Cerebellar cortex (tissue), 1 donor: ENCODE data around the gene HNRNPR.
"Not testable (repeated sequence)": the region's sequence is repeated elsewhere in the genome, so short reads cannot be mapped to it uniquely, and the experiment has no call there.

ENCODE experiments used
- DNase-seq: peaks from one replicate; pipeline ENCODE4 v3.0.0-alpha.2; 2015; ENCODE audit warnings: low spot score

The HNRNPR gene

DNA sequence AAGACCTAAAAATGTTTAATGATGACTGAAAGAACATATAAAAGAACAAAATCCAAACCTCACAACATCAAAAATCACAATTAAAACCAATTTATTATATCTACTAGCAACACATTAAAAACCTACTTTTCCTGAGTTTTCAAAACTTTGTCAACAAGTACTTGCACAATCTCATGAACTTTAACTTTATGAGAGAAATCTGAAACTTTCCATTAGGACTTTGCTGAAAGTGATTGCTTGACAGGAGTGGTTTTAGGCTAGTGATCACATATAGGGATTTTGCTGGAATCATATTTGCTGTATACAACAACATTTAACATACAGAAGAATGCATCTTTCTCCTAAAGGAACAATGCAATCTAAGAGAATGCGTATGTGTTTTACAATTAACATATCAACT, 13.2 kb downstream of the HNRNPR start:
- no peak for DNase-seq

DNA sequence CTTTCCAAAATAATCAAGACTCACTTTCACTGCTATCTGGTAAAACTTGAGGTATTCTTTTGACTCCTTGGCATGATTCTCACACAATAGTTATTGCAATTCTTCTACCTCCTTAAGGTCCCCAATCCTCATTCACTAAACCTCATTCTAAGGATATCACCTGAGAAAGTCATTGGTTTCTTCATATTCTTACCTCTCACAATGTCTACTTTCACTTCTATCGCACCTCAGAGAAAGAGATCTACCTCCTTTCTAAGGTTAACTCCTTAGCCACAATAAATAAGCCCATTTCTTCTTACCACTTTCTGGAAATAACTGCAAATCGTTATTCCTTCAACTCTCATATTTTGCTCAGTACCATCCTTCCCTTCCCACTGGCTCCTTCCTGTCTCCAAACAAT, 18.7 kb downstream of the HNRNPR start:
- no peak for DNase-seq

DNA sequence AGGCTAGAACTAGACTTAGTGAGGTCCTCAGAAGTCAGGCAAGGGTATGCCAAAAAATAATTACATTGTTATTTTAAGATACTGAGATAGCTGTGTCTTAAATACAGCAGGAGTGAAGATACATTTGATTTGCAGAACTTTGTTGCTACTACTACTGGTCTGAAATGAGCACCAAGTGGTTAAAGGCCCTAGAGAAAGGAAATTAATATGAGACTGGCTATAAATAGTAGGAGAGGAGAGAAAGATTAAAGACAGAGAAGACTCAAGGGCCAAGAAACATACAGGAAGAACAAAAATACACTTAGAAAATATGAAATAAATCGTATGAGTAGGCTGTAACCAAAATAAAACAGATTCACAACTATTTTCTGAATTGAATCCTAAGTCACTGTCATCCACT, 21.3 kb downstream of the HNRNPR start:
- DNase-seq: no peak

DNA sequence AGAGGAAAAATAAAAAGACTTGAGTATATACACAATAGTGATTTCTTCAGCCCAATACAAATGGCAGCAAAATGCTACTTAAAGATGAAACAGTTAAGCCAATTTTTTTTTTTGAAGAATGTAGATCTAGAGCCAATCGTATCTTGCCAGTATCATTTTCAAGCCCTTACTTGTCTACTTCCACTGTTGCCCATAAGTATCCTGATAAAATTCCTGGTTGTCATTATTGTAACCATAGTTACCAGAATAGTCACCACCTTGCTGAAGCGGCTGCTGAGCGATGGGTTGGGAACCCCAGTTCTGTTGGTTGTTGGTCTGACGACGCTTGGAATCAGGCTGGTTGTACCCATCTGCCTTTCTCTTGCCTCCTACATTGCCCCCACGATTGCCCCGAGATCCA, 33.8 kb downstream of the HNRNPR start:
- not testable (repeated sequence) for DNase-seq

DNA sequence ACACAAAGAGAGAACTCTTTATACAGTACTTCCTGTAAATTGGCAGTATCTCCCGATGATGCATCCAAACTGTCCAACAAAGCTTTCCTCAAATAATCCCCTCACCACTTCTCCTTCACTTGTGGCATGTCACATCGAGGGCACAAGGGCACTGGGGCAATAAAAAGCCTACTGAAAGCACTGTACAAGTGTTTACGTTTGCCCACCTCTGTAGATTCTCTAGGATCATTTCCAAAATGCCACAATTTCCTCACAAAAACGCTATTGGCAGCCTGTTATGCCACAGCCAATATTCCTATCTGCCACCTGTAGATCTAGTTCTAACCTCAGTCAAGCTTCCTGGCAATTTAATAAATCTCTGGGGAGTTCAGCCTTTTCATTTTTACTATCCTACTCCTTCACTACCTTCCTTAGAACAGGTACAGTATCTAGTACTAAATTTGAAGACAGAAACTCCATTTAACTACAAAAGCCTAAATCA, 39.9 kb downstream of the HNRNPR start:
- DNase-seq: no peak

DNA sequence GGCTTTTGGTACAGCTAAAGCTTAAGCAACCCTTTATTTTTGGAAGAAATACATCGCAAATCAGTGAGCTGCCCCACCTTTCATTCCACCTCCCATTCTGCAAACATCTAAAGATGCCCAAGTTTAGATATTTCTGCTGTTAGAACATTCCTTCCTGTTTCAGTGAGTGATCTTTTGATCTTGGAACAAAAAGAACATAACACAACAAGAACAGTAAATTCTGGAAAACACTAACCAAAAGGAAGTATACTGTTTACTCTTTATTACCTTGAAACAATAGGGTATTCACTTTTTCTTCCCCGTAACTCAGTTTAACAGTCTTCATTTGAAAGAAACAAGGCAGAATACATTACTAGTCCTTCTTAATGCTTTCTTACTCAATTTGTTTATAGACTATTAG, 40.6 kb downstream of the HNRNPR start:
- no peak for DNase-seq

DNA sequence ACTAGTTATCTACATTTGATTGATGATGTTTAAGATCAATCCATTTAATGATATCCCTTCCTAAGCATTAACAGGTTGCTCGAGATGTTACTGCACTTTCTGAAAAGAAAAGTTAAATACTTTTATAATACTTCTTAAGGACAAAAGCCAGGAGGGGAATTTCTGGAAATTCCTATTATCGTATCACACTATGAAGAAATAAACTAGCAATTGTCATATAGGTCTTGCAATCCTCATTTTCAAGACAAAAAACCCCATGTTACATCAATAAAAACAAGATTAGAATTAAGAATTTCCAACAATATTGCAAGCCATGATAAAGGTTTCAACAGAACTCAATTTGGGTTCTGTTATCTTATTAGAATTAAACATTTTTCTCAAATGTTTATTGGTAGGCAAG, 47.2 kb downstream of the HNRNPR start:
- DNase-seq: no peak

DNA sequence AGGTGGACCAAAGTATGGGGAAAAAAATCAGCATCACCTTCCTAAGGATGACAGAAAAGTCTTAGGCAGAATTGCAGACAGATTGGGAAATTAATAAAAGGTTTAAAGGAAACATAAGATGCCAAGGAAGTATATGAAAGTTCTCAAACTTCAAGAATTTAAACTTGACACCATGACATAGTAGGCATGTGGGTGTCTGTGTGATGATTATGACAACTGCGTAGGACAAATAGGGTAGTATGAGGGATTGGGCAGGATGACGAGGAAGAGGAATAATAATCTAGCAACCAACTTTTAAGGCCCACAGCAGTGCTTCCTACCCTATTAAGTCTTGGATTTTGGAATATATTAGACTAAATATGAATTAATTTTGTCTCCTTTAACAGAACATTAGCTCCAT, 52.4 kb downstream of the HNRNPR start:
- no peak for DNase-seq

DNA sequence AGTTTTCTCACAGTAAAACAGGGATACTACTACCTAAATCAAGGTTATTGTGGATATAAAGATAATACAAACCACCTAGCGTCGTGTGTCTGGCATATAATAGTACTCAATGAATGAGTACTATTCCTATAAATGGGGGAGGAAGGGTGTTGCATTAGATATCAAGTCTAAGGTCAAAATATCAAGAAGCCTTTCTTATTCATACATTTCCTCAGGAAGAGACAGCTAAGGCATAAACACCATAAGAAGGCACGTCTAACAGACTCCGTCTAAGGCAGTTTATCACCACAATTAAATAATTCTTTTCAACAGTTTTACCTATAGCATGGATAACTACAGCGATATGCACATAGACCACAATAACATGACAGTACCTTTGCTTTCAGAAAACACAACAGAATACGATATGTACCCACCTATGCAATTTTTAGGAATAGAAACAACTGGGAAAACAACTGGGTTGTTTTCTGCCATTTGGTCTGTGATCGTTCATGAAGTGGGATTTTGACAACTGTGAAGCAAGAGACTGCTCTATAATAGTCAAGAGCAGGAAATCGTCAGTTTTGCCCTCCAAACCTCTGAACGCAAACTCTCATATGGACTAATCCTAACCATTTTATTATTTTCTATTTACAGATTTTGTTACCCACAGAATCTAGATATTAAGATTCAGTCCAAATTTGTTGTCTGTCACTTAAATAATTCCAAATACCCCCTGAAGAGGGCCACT, 53.1 kb downstream of the HNRNPR start:
- DNase-seq: no peak

DNA sequence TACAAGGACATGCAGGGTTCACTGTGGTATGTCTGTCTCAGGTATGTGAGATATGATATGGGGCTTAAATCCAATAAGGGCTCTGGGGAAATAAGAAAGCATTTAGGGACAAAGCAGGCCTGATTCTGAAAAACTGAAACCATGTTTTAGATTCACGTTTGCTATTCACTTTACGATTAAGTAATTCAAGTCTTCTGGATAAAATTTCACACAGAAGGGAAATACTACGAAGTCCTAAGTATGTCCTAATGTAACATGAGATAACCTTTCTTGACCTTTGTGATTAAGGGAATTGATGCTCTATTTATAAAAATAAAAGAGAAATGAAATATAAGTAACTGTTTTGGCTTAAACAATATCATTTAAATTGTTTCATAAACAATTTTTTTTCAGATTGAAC, 55.4 kb downstream of the HNRNPR start:
- no peak for DNase-seq

DNA sequence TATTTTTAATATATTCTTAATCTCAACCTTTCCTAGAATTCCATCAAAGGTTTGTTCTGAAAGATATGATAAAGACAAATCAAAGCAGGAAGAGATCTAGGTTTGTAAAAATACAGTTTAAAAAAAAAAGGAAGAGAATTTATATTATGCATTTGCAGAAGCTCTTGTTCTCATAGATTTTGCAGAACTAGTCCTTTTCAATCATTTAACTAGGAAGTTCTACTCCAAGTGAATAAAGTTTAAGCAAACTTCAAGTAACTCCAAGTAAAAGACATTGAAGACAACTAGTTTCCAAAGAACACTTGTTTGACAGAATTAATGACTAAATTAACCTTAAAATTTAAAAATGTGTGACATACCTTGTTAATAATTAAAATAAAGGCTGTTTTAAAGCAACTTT, 55.9 kb downstream of the HNRNPR start:
- no peak for DNase-seq

DNA sequence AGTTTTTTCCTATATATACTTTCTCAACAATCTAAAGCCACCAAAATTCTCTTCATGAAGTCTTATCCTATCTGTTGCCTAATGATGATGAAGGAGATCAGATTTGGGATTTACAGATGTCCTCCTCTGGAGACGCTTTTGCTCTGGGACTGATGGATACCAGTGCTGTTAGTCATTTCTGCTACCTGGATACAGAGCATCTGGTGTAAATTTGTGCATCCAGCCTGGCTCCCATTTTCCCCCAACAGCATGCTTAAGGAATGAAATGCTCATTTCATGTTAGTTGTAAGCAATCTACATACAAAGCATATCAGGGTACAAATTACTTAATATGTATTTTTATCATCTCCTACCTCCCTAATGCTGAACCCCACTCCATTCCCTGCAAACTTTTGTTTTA, 57.7 kb downstream of the HNRNPR start:
- DNase-seq: no peak

DNA sequence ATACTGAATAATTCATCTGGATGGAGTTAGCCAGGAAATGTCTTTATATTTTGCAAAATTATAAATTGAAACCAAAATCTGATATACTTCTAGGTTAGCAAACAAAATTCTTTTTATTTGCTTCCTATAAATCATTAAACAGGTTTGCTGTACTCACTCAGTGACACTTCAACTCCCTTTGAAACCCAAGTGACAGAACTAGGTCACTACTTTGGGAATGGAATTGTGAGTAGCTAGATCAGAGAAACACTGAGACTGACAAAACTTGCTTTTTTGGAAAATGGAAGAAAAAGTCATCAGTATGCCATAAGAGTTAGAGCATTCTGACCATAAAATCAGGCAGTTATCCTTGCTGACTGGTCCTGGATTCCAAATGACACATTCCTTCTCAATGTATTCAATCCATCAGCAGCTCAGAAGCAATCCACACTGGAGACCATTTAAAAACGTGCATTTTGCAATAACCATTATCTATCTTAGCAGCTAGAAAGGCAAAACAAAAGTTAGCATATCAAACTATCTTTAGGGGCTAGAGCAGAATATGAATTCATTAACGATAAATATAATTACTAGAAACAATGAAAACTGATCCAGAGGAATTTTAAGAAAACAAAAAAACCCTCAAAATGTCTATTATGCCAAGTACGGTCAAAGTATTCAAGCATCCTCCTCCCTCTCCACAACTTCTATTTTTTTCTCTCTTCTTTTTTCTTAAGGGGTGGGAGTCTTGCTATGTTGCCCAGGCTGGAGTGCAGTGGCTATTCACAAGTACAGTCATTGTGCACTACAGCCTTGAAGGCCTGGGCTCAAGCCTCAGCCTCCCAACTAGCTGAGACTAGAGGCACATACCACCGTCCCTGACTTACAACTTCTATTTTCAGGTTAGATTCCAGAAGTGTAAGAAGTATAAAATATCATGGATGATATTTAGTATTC, 60.1 kb downstream of the HNRNPR start:
- no peak for DNase-seq

DNA sequence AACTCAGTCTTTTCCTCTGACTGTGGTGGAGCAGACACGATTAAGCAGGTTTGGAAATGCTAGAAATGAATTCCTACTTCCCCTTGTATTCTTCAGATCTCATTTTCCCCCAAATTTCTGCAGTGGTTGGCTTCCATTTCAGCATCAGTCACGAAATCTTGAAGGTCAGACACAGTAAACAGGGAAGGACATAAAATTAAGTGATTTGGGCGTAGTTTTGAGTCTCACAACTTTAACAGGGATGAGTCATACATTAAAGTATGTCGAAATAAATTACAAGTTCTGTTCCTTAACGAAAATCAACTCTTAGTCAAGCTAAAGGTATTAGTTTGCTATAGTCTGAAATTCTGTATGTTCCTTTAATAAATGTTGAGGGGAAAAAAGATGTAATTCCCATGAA, 61.1 kb downstream of the HNRNPR start:
- DNase-seq: no peak

DNA sequence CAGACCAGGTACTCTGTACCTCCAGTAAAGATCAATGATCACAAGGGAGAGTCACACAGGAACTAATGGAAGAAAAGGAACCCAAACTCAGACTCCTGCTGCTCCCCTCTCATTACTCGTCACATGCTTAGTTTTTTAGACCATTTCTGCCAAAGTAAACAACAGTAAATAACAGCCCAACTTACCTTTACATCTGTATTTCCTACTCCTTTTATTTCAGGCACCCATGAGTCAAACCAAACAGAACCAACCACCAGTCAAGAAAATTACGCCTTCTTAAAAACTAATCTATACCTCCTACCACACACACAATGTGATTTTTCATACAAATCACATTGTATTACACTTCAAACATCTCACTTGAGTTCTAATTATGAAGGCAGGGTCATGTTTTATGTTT, 65.4 kb downstream of the HNRNPR start:
- no peak for DNase-seq

DNA sequence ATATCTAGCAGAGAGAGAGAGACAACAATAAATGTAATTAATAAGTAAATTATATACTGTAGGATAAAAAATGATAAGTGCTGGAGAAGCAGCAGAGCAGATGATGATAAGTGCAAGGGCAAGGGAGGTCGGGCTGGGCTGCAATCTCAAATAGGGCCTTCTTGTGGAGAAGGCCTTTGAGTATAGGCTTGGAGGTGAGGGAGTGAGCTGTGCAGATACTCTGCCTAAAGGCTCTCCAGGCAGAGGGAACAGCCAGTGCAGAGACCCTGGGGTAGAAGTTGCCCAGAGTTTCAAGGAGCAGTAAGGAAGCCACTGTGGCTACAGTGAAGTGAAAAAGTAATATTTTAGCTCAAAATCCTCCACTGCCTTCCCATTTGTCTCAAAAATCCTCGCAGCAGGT, 67.6 kb downstream of the HNRNPR start:
- no peak for DNase-seq

DNA sequence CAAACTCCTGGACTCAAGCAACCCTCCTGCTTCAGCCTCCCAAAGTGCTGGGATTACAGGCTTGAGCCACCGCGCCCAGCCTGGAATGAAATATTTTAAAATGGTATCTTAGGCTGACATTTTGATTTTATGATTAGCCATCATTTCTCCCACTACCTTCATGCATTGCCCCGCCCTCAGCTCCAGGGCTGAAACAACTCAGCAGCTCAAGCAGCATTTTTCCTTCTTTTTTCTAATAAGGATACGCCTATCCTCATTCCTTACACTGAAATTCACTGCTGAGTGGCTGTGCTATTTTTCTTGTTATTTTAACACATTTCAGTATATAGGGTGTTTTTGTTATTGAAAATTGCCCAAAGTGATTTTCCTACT, 70.0 kb downstream of the HNRNPR start:
- no peak for DNase-seq

DNA sequence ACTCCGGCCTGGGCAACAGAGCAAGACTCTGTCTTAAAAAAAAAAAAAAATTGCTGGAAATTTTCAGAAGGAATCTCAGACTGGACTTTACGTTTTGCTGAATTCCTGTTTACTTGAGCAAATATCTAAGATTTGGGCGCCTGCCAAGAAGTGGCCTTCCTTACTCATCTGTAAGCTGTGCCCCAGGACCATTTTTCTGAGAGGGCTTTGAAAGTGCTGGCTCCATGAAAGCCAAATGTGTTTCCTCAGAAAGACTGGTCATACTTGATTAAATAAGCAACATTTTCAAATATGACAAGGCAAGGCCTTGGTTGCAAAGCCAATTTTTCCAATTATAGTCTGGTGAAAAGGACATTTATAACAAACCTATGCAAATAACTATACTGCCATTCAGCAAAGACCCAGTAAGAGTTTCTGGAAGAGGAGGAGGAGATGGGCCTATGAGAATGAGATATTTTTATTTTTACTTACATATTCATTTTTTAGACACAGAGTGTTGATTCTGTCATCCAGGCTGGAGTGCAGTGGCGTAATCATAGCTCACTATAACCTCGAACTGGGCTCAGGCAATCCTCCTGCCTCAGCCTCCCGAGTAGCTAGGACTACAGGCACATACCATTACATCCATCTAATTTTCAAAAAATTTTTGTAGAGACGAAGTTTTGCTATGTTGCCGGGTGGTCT, 70.5 kb downstream of the HNRNPR start:
- no peak for DNase-seq

DNA sequence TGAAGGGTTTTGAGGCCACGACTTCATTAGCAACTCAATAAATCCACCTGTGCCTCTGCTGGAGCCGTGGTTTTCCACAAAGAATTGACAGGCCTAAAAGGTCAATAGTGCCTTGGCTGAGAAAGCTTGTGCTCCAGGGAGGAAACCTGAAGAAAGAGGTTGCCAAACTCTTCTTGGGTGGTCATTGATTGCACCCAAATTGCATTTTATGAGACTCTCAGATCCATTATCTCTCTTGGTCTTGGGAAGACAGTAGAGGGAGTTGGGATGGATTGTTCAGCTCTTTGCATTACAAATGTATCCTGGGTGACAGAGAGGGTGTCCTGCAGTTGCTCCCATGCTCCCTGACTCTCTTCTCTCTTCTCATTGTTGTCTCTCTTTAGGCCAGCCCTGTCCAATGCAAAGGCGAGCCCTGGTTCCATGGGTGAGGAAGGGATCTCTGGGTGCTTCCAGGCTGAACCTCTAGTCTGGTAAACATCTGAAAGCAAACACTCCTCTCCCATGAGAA, 80.7 kb downstream of the HNRNPR start:
- no peak for DNase-seq

DNA sequence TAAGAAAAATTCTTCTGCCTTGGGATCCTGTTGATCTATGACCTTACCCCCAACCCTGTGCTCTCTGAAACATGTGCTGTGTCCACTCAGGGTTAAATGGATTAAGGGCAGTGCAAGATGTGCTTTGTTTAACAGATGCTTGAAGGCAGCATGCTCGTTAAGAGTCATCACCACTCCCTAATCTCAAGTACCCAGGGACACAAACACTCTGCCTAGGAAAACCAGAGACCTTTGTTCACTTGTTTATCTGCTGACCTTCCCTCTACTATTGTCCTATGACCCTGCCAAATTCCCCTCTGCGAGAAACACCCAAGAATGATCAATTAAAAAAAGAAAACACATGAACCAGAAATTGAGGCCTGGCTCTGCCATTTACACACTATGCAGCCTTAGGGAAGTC, 86.0 kb downstream of the HNRNPR start:
- not testable (repeated sequence) for DNase-seq

DNA sequence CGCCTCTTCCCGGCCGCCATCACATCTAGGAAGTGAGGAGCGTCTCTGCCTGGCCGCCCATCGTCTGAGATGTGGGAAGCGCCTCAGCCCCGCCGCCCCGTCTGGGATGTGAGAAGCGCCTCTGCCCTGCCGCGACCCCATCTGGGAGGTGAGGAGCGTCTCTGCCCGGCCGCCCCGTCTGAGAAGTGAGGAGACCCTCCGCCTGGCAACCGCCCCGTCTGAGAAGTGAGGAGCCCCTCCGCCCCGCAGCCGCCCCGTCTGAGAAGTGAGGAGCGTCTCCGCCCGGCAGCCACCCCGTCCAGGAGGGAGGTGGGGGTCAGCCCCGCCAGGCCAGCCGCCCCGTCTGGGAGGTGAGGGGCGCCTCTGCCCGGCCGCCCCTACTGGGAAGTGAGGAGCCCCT, 86.7 kb downstream of the HNRNPR start:
- DNase-seq: not testable (repeated sequence)
